HG02798 (cell line): ENCODE data around the gene MROH2B.

Source experiments
- ATAC-seq: cut with Tn5 transposase; IDR thresholded peaks from one replicate; pipeline ENCODE4 v1.9.1; 2021; ENCODE audit warnings: mild to moderate bottlenecking; ENCODE audit not compliant: unreplicated experiment, poor library complexity

Gene MROH2B

DNA sequence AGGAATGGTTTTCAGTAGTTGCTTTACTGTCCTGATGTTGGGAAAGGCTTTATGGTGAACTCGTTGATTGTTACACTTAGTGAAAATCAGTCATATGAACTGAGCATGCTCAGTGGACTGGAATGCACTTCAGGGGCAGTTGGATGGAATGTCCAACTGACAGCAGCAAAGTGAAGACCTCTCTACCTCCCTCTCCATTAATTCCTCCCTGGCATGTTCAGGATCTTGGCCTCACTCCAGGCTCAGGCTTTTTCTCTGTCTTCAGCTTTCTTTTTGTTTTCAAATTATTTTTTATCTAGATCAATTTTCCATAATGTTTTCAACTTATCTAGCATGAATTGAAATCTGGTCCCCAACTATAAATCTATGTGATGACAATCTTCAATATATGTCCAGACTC, at the start of gene MROH2B:
Gene MROH2B, minus strand, starts transcription at position 101 of the 400 bp plus-strand sequence. CDS start 490 bp downstream, outside the sequence.
- ATAC-seq, result no peak

DNA sequence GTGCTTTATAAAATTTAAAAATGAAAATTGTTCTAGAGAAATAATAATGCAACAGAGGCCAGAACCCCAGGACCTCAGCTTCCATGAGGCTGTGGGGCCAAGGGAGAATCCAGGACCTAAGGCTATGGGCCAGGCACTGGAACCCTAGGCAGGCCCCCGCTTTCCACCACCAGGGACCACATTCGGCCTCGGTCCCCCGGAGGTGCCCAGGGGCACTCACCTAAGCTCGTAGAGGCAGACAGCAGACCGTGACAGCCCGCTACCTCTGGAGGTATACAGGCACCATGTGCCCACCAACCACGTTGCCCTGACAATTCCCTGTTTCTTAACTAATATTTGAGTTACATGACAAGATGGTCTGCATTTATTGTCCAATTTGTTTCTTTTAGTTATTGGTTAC, 49.5 kb upstream of the MROH2B start:
- ATAC-seq, result no peak

DNA sequence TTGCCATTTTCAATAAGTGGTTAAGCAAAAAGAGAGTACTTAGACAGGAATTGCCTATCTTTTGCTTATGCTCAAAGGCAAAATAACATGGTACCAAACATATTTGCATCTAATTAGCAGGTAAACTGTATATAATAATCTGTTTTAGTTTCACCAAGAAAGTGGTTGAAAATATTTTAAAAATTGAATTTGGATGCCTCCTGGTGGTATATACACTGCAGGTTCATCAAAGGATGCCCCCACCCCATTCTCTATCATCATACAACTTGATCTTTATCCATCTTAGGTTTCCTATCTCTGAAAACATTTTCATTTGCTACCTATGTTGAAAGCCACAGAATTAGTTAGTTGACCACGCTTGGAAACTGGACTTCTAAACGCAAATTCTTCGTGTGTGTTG, 47.0 kb upstream of the MROH2B start:
- ATAC-seq, result no peak

DNA sequence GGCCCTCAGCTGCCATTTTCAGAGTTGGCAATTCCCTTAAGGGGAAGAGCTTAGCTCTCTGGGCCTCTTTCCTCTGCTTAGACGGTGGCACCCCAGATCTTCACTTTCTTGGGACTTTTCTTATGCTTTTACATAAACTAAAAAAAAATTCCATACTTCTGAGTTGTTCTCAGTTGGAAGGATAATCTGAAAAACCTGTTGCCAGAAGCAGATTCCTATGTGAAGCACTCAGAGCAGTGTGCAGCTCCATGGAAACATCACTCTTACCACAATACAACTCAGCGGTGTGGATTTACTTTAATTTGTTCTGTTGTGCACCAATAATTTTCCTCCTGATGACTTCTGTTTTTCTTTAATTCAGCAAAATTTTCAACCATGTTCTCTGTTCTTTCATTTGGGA, 44.1 kb upstream of the MROH2B start:
- no peak for ATAC-seq

DNA sequence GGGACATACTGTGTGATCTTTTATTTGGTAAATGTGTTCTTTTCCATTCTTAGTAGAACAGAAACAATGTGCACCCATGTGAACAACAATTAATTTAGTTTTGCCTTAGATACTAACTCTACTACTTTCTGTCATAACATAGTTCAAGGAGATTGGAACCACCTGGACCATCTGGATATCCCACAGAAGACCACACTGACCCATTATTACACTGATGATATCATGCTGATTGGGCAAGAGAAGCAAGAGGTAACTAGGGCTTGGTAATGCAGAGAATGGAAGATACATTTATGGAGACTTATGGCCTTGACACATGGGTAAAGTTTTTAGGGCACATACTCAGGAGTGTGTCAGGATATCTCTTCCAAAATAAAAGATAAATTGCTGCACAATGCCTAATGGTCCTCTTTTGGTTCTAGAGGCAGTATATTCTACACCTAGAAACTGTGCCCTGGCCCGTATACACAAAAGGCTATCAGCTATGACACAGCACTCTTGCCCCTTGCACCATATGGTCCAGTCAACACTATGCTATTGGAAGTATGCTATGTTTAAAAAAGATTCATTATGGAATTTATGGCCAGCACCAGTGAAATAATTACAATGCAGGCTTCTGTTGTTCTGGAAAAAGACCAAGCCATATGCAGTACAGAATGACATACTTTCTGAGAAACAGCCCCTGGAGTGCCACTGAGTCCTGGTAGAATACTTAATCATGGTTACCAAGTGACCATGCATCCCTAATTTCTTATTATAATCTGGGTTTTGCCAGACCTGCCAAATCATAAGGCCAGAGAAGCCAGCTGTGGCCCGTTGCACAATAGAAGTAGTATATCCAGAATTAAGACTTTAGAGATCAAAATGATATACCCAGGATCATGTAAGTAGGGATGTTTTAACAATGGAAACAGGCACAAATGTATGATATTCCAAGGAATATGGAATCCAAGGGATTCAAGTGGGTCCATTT, 41.6 kb upstream of the MROH2B start:
- ATAC-seq, result no peak

DNA sequence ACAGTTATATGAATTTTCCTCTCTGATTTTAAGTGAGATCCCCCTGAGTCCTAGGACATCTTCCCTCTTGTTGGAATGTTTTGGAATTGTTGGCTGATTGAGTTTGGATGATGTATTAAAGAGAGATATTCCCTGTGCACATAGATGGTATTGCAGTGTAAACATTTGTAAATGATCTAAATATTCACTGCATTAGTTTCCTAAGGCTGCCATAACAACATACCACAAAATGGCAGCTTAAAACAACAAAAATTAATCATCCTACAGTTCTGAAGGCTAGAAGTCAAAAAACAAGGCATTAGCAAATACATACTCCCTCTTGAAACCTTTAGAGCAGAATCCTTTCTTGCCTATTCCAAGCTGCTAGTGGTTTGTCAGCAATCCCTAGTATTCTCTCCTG, 38.0 kb upstream of the MROH2B start:
- no peak for ATAC-seq

DNA sequence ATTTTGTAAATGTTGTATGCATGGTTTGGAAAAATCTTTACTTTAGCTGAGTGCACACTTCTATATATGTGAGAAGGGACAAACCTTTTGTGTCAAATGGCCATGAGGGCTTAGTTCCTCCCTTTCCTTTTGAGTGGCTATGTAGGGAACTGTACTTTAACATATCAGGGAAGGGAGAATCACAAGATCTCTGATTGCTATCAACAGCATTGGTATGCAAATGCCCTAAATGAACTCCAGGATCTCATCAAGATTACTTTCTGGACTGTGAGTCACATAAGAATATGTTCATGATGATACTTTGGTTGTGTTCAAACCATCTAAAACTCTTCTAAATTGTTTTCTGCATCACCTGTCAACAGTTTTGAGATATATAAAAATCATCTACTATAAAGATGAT, 31.2 kb upstream of the MROH2B start:
- no peak for ATAC-seq

DNA sequence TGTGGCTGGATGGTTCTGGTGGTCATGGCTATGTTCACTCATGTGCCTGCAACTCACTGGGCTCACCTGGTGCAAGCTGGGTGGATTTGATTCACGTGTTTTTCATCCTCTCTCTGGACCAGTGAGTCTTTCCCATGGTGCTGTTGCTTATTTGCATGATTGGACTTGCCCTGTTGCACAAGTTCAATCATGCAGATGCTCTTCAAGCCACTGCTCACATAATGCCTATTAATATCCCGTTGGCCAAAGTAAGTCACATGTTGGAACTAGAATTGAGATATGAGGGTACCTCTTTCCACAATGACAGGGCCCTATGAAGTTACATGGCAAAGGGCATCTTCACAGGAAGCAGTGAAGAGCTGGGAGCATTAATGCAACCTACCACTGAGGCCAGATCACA, 26.5 kb upstream of the MROH2B start:
- ATAC-seq, result no peak

DNA sequence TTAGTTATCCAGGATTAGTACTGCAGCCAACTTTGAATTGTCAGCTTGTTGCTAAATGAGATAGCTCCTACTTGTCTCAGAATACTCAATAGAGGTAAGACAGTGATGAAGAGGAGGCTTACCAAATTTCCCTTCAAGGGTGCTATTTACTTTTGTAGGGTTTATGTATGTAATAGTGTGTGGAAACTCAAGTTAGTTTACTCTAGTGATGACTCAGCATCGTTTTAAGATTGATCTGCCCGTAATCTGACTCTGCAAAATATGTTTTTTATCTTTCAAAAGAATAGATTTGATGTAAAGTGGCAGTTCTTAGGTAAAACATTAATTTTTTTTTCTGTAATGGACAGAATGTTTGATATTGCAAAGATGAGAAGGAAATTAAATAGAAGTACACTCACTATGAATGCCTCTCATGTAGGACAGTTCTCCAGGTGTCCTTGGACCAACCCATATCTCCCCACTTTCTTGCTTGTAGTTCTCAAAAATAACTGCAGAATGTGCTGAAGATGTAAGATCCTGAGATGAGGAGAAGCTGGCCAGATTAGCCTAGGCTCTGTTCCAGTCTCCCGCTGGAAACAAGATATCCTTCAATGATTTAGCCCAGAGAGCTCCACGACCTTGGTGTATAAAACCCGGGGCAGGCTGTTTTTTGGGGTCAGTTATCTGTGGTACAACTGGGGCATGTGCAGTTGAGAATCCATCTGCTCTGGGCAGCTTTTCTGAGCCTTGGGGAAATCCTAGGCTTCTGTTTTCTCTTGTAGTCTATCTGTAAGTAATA, 24.4 kb upstream of the MROH2B start:
- ATAC-seq, result no peak

DNA sequence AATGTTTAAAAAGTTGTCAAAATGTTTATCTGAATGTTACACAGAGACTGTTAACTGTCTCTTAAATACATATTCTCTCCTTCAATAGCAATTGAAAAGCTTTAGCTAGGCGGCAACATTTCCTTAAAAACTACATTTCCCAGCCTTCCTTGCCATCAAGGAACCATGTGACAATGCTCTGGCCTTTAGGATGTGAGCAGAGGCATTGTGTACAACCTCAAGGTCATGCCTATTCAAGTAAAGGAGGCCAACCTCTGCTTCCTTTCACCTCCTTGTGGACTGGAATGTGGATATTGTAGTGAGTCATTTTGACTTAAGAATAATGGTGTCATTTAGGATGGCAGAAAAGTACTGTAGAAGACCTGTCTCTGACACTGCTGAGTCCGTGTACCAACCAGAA, 23.7 kb upstream of the MROH2B start:
- no peak for ATAC-seq

DNA sequence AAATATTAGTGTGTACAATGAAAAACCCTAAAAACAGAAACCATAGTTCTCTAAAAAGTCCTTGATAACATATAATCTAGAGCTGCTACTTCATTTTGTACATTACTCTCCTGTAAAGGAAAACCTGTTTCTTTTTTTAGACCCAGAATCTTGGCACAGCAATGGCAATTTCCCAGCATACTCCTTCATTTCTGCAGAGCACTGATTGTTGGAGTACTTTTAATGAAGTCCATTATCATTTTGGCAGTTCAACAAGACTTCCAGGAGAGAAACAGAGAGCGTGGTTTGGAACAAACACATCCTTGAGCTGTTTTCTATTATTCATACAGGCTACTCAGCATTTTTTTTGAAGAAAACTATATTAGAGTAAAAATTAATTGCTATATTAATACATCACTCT, 22.7 kb upstream of the MROH2B start:
- no peak for ATAC-seq

DNA sequence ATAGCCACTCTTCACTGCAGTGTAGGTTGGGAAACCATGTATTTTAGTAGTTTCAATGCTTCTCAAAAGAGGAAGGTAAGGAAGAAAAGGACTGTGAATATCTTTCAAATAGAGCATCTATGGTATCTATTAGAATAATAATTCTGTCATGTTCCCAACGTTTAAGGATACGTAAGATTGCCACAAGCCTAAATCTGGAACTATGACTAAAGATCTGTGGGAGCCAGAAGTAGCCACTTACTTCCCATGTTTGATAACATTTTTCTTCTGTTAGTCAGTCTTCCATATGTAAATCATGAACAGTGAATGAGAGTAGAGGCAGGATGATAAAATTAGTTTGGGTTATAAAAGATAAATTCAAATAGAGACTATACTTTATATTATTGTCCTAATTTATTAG, 16.3 kb upstream of the MROH2B start:
- ATAC-seq, result no peak

DNA sequence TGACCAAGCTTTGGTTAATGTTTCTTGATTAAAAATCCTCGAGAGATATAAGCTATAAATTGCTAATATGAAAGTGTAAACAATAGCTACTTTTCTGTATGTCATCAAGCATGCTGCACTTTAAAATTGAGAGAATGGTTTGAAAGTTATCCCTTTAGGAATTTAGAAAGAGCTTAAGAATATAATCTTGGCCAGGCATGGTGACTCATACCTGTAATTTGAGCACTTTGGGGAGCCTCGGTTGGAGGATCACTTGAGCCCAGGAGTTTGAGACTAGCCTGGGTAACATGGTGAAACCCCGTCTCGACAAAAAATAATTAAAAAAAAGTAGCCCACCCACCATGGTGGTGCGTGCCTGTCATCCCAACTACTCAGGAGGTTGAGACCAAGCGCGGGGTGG, 12.2 kb upstream of the MROH2B start:
- ATAC-seq, result no peak

DNA sequence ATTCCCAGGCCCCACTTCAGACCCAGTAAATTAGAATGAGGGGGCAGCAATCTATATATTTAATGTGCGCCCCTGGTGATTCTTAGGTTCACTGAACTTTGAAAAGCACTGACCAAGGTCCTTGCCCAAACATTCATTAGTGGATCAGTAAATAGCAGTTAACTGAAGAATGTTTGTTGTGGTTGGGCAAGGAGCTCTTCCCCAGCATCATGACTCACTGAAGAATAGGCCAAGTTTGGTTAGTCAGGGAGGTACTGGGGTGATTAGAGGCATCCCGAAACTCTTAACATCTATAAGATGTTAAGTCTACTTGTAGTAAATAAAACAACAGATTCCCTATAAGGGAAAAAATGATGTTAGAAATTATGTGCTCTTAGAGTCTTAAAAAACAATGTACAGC, 833 bp upstream of the MROH2B start:
- ATAC-seq, result no peak

DNA sequence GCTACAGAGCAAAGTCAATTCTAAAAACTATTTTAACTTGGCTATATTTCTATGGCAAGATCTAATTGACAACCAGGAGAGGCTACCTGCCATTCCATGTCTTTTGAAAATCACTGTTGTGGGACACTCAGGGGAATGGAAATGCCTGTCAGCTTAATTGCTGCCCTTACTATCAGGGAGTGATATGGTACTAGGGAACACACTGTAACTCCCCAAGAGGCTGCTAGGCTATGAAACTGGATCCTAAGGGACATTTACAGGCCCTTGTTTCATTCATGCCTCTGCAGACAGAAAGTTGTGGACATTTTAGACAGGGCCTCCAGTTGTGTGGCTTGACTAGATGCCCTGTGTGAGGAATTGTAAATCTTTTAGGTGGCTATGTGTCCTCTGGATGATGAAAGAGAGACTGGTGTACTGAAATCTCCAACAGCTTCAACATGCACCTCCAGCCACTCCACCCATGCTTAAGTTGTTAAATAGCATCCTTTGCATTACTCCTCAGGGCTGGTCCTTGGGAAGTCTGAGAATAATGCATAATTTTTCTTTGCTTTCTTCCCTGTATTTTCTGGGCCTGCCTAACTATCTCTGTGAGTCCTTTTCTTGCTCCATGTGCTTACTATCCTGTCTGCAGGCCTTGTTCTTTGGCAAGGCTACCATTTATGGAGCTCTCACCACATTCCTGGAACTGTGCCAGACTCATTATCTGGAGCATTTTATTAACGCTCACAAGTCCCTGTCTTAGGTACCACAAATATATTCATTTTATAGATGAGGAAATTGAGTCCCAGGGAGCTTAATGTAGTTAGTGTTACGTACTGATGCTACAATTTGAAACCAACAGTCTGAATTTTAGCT, 3.2 kb downstream of the MROH2B start:
- no peak for ATAC-seq

DNA sequence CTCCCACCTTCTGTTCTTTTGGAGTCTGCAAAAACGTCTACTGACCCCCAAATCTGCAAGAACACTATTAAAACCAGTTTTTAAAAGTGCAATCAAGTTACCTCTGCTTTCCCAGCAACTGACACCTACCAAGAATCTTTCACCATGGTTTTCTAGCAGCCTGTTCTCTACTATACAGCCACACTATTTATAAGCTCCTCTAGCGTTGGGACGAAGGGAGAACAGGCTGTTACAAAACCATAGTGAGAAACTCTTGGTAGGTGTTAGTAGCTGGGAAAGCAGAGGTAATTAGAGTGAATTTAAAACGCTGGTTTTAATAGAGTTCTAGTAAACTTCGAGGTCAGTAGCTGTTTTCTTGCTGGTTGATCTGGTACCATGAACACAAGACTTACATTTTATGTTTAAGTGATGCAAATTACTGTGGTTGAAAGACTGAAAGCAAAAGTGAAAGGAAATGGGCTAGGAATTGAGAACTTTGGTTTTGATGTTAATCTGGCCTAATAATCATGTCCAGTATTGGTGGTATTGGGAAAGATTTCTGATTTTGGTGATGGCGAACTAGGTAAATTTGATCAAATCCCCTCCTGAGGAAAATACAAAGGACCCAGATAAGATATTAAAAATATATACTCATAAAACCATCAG, 5.3 kb downstream of the MROH2B start:
- ATAC-seq, result no peak

DNA sequence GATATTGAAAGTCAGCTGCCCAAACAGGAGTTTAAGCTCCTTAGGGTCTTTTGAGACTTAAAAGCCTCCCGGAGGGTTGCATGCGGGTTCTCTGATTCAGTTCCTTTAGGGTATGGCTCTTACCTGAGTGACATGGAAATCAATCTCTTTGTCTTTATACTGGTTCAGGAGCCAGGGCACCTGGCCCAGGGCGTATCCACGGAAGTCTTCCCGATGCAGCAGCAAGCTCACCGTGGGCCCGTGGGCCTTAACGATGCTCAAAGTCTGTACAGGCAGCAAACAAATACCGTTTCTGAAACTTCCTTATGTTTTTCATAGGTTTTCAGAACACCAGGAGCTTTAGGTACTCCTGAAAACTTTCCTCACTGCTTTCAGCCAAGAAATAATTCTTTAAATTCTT, 13.2 kb downstream of the MROH2B start:
- no peak for ATAC-seq

DNA sequence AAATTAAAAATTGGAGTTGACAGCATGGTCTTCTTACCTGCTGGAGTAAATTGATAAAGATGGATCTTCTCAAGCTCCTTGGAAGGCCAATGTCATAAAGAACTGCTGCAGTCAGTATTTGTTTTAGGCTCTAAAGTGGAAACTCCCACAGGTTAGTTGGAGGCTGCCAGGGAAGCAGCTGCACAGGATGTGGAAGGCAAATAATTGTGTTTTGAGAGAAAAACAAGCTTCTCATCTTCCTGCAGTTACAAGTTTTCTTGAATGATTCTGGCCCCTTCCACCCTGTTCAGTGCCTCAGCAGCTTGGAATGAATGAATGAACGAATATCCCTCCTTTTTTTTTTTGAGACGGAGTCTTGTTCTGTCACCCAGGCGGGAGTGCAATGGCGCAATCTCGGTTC, 13.9 kb downstream of the MROH2B start:
- ATAC-seq, result no peak

DNA sequence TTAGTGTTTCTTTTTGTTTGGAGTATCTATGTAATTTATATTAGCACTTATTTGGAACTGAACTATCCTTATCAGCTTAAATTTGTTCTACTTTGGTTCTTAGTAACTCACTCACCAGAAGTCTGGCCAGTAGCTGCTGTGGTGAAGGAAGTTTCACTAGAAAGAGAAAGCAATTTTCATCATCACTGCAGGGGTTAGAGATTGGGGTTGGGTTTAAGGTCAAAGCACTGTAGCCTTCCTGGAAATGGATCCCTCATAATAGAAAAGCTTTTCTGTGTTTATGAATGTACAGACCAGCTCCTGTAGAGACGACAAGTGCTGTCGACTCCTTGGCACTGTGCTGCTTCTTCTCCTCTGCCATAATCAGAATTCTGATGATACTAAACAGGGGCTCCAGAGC, 22.2 kb downstream of the MROH2B start:
- ATAC-seq, result no peak

DNA sequence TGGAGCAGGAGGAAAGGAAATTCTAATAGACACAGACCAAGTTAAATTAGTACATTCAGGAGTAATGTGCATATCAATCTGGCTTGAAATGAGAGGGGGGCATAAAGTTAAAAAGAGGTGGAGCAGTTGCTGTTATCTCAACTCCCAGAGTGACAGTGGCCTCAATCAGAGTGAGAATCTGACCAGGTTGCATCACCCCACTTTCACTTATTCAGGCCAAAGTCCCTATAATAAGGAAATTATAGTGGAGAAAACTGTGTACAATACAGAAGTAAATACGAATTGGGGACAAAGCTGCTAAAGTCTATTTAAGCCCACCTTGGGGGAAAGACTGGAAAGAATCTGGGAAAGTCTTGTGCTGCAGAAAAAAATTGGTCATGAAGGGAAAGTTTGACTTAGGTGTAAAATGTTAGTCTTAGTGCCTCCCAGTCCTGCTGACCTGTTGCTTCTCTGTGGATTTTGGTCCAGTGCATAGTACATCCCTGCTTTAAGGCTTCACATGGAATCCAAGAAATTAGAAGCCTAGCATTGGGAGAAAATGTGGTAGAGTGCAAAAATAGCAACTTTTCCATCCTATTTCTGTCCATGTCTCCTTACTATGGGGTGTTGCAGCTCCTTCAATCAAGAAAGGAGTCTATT, 27.9 kb downstream of the MROH2B start:
- no peak for ATAC-seq
